K562 (cell line): ENCODE results near the gene FAM227B.

Source experiments
- CAMTA2 ChIP-seq: fragments of 250-450 bp; sonication (Bioruptor Pico); conservative IDR thresholded peaks from 2 replicates; pipeline ENCODE4 v1.5.1; 2022
- CBX3 ChIP-seq, 2 experiments: IDR thresholded peaks; 1 replicate in 1 of 2; 2 replicates in 1 of 2; pipeline ENCODE4 v1.6.1; 2012; ENCODE audit warnings: inconsistent platforms in 2 of 2, low read length in 2 of 2, borderline replicate concordance in 1 of 2, control low read depth in 1 of 2
- FOXJ3 ChIP-seq: sonication (generic); formaldehyde crosslinking; IDR thresholded peaks from 2 replicates; pipeline ENCODE4 v1.4.0; 2020; ENCODE audit warnings: mild to moderate bottlenecking, missing genetic modification reagents
- NELFE ChIP-seq: IDR thresholded peaks from 2 replicates; pipeline ENCODE4 v1.6.1; 2011; ENCODE audit warnings: mild to moderate bottlenecking; ENCODE audit not compliant: insufficient read depth, insufficient read length
- POLR2A ChIP-seq: fragments of 450-650 bp; conservative IDR thresholded peaks from 2 replicates; pipeline ENCODE4 v1.6.1; 2016
- SMAD3 ChIP-seq: fragments of 450-650 bp; formaldehyde crosslinking; conservative IDR thresholded peaks from 2 replicates; pipeline ENCODE4 v1.4.0; 2020; ENCODE audit warnings: mild to moderate bottlenecking
- USF2 ChIP-seq: sonication (generic); formaldehyde crosslinking; IDR thresholded peaks from 2 replicates; pipeline ENCODE4 v1.5.0; 2020; ENCODE audit warnings: missing genetic modification reagents
- ZBTB7A ChIP-seq: IDR thresholded peaks from 2 replicates; pipeline ENCODE4 v1.6.1; 2011; ENCODE audit warnings: low read depth, mild to moderate bottlenecking, low read length, moderate library complexity, borderline replicate concordance; ENCODE audit not compliant: control insufficient read depth
- ZNF79 ChIP-seq: fragments of 250-450 bp; sonication (Bioruptor Pico); IDR thresholded peaks from 2 replicates; pipeline ENCODE4 v1.4.0; 2020; ENCODE audit warnings: low read depth, mild to moderate bottlenecking, moderate library complexity
- TF ChIP-seq, protein P1 (sequence below), 3 experiments: IDR thresholded peaks in 2 of 3; conservative IDR thresholded peaks in 1 of 3; 2 replicates each; pipeline ENCODE4 v1.5.1; 2011 to 2012; ENCODE audit warnings: low read length in 3 of 3, mild to moderate bottlenecking in 3 of 3, control low read depth in 2 of 3, improper control_type of control experiment in 1 of 3, inconsistent platforms in 1 of 3, low read depth in 1 of 3, mixed read lengths in 1 of 3, moderate library complexity in 1 of 3; ENCODE audit not compliant: insufficient read depth in 2 of 3
- TF ChIP-seq, protein P2 (sequence below): sonication (generic); formaldehyde crosslinking; IDR thresholded peaks from 2 replicates; pipeline ENCODE4 v1.8.1; 2023; ENCODE audit warnings: missing genetic modification reagents, mild to moderate bottlenecking, borderline replicate concordance
- TF ChIP-seq, protein P3 (sequence below): fragments of 250-450 bp; sonication (Bioruptor Pico); IDR thresholded peaks from 2 replicates; pipeline ENCODE4 v1.5.0; 2021

- TF ChIP-seq, protein P1, sequence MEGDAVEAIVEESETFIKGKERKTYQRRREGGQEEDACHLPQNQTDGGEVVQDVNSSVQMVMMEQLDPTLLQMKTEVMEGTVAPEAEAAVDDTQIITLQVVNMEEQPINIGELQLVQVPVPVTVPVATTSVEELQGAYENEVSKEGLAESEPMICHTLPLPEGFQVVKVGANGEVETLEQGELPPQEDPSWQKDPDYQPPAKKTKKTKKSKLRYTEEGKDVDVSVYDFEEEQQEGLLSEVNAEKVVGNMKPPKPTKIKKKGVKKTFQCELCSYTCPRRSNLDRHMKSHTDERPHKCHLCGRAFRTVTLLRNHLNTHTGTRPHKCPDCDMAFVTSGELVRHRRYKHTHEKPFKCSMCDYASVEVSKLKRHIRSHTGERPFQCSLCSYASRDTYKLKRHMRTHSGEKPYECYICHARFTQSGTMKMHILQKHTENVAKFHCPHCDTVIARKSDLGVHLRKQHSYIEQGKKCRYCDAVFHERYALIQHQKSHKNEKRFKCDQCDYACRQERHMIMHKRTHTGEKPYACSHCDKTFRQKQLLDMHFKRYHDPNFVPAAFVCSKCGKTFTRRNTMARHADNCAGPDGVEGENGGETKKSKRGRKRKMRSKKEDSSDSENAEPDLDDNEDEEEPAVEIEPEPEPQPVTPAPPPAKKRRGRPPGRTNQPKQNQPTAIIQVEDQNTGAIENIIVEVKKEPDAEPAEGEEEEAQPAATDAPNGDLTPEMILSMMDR (IDR thresholded peaks at IDR 0.05 in 2 of 3, conservative IDR thresholded peaks at IDR 0.05 in 1 of 3; ENCODE audit: insufficient read depth in 2 of 3, low read depth in 1 of 3, low read length in 3 of 3), result no peak
- TF ChIP-seq CAMTA2 (CRISPR knock-in tag), result no peak
- no peak for TF ChIP-seq NELFE
- TF ChIP-seq ZNF79 (CRISPR knock-in tag), result no peak
- TF ChIP-seq, protein P2, sequence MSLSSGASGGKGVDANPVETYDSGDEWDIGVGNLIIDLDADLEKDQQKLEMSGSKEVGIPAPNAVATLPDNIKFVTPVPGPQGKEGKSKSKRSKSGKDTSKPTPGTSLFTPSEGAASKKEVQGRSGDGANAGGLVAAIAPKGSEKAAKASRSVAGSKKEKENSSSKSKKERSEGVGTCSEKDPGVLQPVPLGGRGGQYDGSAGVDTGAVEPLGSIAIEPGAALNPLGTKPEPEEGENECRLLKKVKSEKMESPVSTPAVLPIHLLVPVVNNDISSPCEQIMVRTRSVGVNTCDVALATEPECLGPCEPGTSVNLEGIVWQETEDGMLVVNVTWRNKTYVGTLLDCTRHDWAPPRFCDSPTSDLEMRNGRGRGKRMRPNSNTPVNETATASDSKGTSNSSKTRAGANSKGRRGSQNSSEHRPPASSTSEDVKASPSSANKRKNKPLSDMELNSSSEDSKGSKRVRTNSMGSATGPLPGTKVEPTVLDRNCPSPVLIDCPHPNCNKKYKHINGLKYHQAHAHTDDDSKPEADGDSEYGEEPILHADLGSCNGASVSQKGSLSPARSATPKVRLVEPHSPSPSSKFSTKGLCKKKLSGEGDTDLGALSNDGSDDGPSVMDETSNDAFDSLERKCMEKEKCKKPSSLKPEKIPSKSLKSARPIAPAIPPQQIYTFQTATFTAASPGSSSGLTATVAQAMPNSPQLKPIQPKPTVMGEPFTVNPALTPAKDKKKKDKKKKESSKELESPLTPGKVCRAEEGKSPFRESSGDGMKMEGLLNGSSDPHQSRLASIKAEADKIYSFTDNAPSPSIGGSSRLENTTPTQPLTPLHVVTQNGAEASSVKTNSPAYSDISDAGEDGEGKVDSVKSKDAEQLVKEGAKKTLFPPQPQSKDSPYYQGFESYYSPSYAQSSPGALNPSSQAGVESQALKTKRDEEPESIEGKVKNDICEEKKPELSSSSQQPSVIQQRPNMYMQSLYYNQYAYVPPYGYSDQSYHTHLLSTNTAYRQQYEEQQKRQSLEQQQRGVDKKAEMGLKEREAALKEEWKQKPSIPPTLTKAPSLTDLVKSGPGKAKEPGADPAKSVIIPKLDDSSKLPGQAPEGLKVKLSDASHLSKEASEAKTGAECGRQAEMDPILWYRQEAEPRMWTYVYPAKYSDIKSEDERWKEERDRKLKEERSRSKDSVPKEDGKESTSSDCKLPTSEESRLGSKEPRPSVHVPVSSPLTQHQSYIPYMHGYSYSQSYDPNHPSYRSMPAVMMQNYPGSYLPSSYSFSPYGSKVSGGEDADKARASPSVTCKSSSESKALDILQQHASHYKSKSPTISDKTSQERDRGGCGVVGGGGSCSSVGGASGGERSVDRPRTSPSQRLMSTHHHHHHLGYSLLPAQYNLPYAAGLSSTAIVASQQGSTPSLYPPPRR (CRISPR knock-in tag), result no peak
- TF ChIP-seq SMAD3, result no peak
- no peak for TF ChIP-seq FOXJ3 (CRISPR knock-in tag)
- TF ChIP-seq POLR2A, result no peak
- TF ChIP-seq, protein P3, sequence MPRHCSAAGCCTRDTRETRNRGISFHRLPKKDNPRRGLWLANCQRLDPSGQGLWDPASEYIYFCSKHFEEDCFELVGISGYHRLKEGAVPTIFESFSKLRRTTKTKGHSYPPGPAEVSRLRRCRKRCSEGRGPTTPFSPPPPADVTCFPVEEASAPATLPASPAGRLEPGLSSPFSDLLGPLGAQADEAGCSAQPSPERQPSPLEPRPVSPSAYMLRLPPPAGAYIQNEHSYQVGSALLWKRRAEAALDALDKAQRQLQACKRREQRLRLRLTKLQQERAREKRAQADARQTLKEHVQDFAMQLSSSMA, result no peak
- TF ChIP-seq ZBTB7A, result no peak
- no peak for TF ChIP-seq USF2 (CRISPR knock-in tag)
- TF ChIP-seq CBX3 (IDR thresholded peaks at IDR 0.05; ENCODE audit: borderline replicate concordance in 1 of 2, low read length in 2 of 2), result no peak
These were observed 297.4 kb downstream of the FAM227B start for GRCh38 chr15:49323207-49323606.
